ENCODE data around the gene SP2. TPM values are rescaled to one million over a fixed set of nuclear protein-coding genes. Genes with fewer than 3 reads are reported as not detected.
A peak's percentile ranks its signal among the peaks of the same experiment; 100 is the strongest.

The SP2 gene
- total and polyA plus RNA-seq, 11 donors, result 4.1 to 21.2 (median 16.0) TPM

DNA sequence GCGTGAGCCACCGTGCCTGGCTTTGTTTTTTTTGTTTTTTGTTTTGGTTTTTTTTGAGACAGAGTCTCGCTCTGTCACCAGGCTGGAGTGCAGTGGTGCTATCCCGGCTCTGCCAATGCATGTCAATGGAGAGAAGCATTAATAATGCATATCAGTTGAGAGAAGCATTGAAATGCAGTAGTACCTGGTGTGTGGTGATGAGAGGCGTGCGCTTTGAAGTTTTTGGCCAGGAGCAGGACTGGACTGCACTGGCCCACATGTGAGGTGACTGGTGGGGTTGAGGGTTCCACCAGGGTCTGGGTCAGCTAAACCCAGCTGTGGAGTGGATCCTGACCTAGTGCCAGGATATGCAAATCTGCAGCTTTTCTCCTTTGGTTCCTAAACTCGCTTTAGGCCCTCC lies 5.4 kb downstream of the SP2 start:
- Histone ChIP-seq H3K27me3 (no peaks in the 10 kb centered on the region), H3K4me3 (no peak overlapping the region), H3K27ac (peak overlapping the region; percentile 61 to 99 (median 80)), H3K9me3 (no peaks in the 10 kb centered on the region), H3K36me3 (peaks cover 0 to 16% (median 0%) of the 10 kb centered on the region in 9 donors), H3K4me1 (peaks cover 8 to 98% (median 82%) of the 10 kb centered on the region in 12 donors)
- WGBS, 4 donors, result 79 to 83% (median 81%) methylated on average over 7 of the region's 7 CpGs
- no peak for TF ChIP-seq POLR2A (IDR thresholded peaks at IDR 0.05)
- TF ChIP-seq, protein P1, sequence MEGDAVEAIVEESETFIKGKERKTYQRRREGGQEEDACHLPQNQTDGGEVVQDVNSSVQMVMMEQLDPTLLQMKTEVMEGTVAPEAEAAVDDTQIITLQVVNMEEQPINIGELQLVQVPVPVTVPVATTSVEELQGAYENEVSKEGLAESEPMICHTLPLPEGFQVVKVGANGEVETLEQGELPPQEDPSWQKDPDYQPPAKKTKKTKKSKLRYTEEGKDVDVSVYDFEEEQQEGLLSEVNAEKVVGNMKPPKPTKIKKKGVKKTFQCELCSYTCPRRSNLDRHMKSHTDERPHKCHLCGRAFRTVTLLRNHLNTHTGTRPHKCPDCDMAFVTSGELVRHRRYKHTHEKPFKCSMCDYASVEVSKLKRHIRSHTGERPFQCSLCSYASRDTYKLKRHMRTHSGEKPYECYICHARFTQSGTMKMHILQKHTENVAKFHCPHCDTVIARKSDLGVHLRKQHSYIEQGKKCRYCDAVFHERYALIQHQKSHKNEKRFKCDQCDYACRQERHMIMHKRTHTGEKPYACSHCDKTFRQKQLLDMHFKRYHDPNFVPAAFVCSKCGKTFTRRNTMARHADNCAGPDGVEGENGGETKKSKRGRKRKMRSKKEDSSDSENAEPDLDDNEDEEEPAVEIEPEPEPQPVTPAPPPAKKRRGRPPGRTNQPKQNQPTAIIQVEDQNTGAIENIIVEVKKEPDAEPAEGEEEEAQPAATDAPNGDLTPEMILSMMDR (IDR thresholded peaks at IDR 0.05), result no peak
- no peak for DNase-seq
- ATAC-seq, result no peak
- intact Hi-C loops (cut with DNase I), result loop anchor here in 2 of 10 donors (2.0 to 5.0 kb wide), 2 partner anchors 39 to 41 kb away; partner anchors contain the start of gene PNPO (in 2 of the 2)

DNA sequence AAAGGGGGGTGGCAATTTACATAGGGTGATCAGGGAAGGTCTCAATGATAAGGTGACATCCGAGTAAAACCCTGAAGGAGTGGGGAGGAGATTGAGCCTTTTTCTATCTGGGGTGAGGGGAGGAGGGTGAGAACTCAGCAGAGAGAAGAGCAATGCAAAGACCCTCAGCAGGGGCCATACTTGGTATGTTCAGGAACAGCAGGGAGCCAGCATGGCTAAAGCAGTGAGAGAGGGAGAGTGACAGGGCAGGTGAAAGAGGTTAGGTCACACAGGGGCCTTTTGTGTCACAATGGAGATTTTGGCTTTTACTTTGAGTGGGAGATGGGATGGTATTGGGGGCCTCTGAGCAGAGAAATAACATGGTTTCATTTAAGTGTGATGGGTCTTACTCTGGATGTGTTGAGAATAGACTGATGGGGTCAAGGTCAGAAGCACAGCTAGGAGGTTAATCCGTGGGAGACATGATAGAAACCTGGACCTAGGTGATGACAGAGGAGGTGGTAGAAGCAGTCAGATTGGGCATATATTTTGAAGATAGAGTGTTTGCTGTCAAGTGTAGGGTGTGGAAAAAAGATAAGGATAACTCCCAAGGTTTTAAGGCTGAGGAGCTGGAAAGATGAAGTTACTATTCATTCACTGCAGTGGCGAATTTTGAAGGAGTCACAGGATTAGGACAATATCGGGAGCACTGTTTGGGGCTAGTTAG lies 6.2 kb downstream of the SP2 start:
- 67 to 77% (median 74%) methylated on average over 4 of the region's 4 CpGs for WGBS, 4 donors
- intact Hi-C loops (cut with DNase I), result loop anchor here in 1 of 10 donors (5.0 kb wide), 1 partner anchor 40 kb away; the partner anchor contains the start of gene PNPO

DNA sequence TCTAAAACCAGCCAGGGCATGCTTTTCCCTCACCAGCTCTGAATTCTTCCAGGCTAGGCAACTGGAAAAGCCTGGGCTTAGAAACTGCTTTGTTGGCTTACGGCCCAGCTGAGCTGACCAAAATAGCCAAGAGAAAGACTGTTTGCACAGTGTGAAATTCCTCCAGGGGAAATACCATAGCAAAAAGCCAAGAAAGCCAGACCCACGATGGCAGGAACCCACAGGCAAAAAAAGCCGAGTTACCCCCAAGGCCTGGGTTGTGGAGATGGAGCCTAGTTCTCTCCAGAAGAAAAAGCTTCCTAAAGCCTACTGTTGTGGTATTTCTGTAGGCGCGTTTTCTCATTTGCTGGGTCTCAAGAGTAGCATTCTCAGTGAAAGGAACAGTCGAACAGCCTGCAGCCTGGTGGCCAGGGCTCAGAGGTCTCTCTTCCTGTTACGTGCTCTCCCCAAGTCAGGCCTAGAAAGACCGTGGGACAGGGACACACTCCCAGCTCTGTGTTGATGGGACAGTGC lies 9.2 kb downstream of the SP2 start:
- H3K4me1 ChIP-seq, result peaks cover 16 to 97% (median 80%) of the 10 kb centered on the region in 12 donors
- DNase-seq (peak; percentile 77 to 89 (median 86)), ATAC-seq (peak; percentile 83 to 88 (median 86))
- peak overlapping the region in 3 of 12 donors; percentile 1 to 16 (median 6) for H3K4me3 ChIP-seq
- H3K27me3 ChIP-seq, result no peaks in the 10 kb centered on the region
- H3K9me3 ChIP-seq, result no peaks in the 10 kb centered on the region
- peaks cover 0 to 5% (median 0%) of the 10 kb centered on the region in 9 donors for H3K36me3 ChIP-seq
- H3K27ac ChIP-seq, result peak overlapping the region; percentile 87 to 97 (median 93)
- no peak for TF ChIP-seq POLR2A (IDR thresholded peaks at IDR 0.05)
- TF ChIP-seq, protein P1 (IDR thresholded peaks at IDR 0.05), result no peak
- intact Hi-C loops (cut with DNase I), result loop anchor here in 3 of 10 donors (5.0 kb wide), 1 partner anchor 37 kb away; the partner anchor contains the start of gene PNPO (in 3 of the 3)
- 0 to 11% (median 7%) methylated on average over 6 to 8 of the region's 8 CpGs for WGBS, 4 donors

More for the DNA sequence above, 6.2 kb downstream of the SP2 start:
- peak overlapping the region in 9 of 12 donors; percentile 4 to 99 (median 87) for H3K27ac ChIP-seq
- H3K27me3 ChIP-seq, result no peaks in the 10 kb centered on the region
- no peak for DNase-seq
- H3K4me3 ChIP-seq, result no peak overlapping the region
- H3K9me3 ChIP-seq, result no peaks in the 10 kb centered on the region
- no peak for ATAC-seq
- peaks cover 0 to 16% (median 0%) of the 10 kb centered on the region in 9 donors for H3K36me3 ChIP-seq
- no peak for TF ChIP-seq POLR2A (IDR thresholded peaks at IDR 0.05)
- TF ChIP-seq, protein P1 (IDR thresholded peaks at IDR 0.05), result no peak
- peaks cover 8 to 100% (median 86%) of the 10 kb centered on the region in 12 donors for H3K4me1 ChIP-seq

DNA sequence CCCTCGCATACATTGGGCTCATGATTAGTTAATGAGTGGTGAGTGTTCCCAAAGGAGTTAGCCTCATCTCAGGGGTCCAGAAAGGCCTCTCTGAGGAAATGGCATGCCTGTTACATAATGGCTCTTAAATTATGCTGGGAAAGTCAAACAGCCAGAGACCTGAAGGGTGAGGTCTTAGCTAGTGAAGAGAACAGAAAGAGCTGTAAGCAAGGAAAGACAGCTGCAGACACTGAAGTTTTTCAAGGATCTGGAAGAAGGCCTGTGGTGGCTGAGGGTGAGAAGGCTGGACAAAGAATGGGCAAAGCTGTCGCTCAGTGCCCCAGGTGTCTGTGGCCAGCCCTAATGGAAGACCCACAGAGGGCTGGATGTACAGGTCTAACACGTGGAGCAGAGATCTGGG lies 10.4 kb downstream of the SP2 start:
- 76 to 94% (median 82%) methylated on average over 2 to 3 of the region's 3 CpGs for WGBS, 4 donors
- Histone ChIP-seq H3K9me3 (no peaks in the 10 kb centered on the region), H3K36me3 (peaks cover 0 to under 1% (median 0%) of the 10 kb centered on the region in 9 donors), H3K27ac (peak overlapping the region; percentile 87 to 97 (median 93)), H3K27me3 (no peaks in the 10 kb centered on the region), H3K4me3 (no peak overlapping the region), H3K4me1 (peaks cover 16 to 86% (median 68%) of the 10 kb centered on the region in 12 donors)
- ATAC-seq, result no peak
- TF ChIP-seq, protein P1 (IDR thresholded peaks at IDR 0.05), result no peak
- no peak for TF ChIP-seq POLR2A (IDR thresholded peaks at IDR 0.05)
- DNase-seq, result no peak
- intact Hi-C loops (cut with DNase I), result loop anchor here in 3 of 10 donors (5.0 kb wide), 1 partner anchor 36 kb away; the partner anchor contains the start of gene PNPO (in 3 of the 3)
